IMR-90 (cell line): ENCODE results near the gene CPB1. TPM values are rescaled to one million over a fixed set of nuclear protein-coding genes. Genes with fewer than 3 reads are reported as not detected.
A peak's percentile ranks its signal among the peaks of the same experiment; 100 is the strongest.

Source experiments
- ATAC-seq: fragments of 200-7000 bp; cut with Tn5 transposase; 2 replicates; pipeline ENCODE4 v1.9.1; 2020; ENCODE audit warnings: low read depth, mild to moderate bottlenecking, moderate library complexity
- BruUV-seq: library from RNA; stranded (reverse); fragments of 400-500 nt; replicated peaks from 2 replicates; lab custom pipeline; 2021; lab: Mats Ljungman, UMichigan
- CTCF ChIA-PET: fragments of 300-600 bp; formaldehyde crosslinking; extraction: SDS; loops from one replicate; lab custom pipeline; 2021; ENCODE audit warnings: antibody characterized with exemption; lab: Yijun Ruan, JAX
- POLR2A ChIA-PET: fragments of 300-600 bp; sonication (Branson Sonifier 250); formaldehyde crosslinking; loops from one replicate; lab custom pipeline; 2022; ENCODE audit warnings: antibody characterized with exemption; ENCODE audit not compliant: unreplicated experiment; lab: Charles Lee
- DNase-seq: peaks from one replicate; pipeline ENCODE4 v3.0.0; 2013
- H2AFZ ChIP-seq: replicated peaks from 2 replicates; pipeline ENCODE3; 2013; ENCODE audit warnings: low read length, mild to moderate bottlenecking; ENCODE audit not compliant: poor library complexity
- H2AK5ac ChIP-seq: 2 replicates; pipeline ENCODE4 v1.6.1; 2013; ENCODE audit warnings: low read depth, low read length, inconsistent platforms
- H2AK9ac ChIP-seq: replicated peaks from 2 replicates; pipeline ENCODE3; 2013; ENCODE audit warnings: mild to moderate bottlenecking, low read depth, low read length, moderate library complexity; ENCODE audit not compliant: poor library complexity
- H2BK120ac ChIP-seq: 2 replicates; pipeline ENCODE4 v1.6.1; 2013; ENCODE audit warnings: low read depth, low read length, inconsistent platforms
- H2BK15ac ChIP-seq: 3 replicates; pipeline ENCODE4 v1.6.1; 2013; ENCODE audit warnings: low read depth, low read length, inconsistent platforms
- H2BK20ac ChIP-seq: 2 replicates; pipeline ENCODE4 v1.6.1; 2013; ENCODE audit warnings: low read depth, mild to moderate bottlenecking, inconsistent platforms, low read length, moderate library complexity
- H2BK5ac ChIP-seq: 2 replicates; pipeline ENCODE4 v1.6.1; 2013; ENCODE audit warnings: mild to moderate bottlenecking, low read depth, low read length, inconsistent platforms; ENCODE audit not compliant: poor library complexity, severe bottlenecking
- H3K14ac ChIP-seq: replicated peaks from 2 replicates; pipeline ENCODE4 v1.6.1; 2013; ENCODE audit warnings: low read depth, low read length, inconsistent platforms
- H3K18ac ChIP-seq: 2 replicates; pipeline ENCODE4 v1.6.1; 2013; ENCODE audit warnings: low read depth, low read length, control low read depth
- H3K23ac ChIP-seq: 2 replicates; pipeline ENCODE4 v1.6.1; 2013; ENCODE audit warnings: low read depth, low read length, inconsistent platforms
- H3K27ac ChIP-seq: 2 replicates; pipeline ENCODE4 v1.5.1; 2013; ENCODE audit warnings: mild to moderate bottlenecking, control low read depth, low read length; ENCODE audit not compliant: insufficient read depth
- H3K27me3 ChIP-seq: 2 replicates; pipeline ENCODE4 v1.6.1; 2013; ENCODE audit warnings: low read length; ENCODE audit not compliant: control insufficient read depth, insufficient read depth
- H3K36me3 ChIP-seq: 2 replicates; pipeline ENCODE4 v1.6.1; 2013; ENCODE audit warnings: low read length, mixed read lengths; ENCODE audit not compliant: control insufficient read depth, insufficient read depth
- H3K4ac ChIP-seq: 2 replicates; pipeline ENCODE4 v1.6.1; 2013; ENCODE audit warnings: low read depth, low read length, inconsistent platforms
- H3K4me1 ChIP-seq: 2 replicates; pipeline ENCODE4 v1.6.1; 2013; ENCODE audit warnings: low read length, mixed read lengths; ENCODE audit not compliant: control insufficient read depth, insufficient read depth
- H3K4me2 ChIP-seq: 2 replicates; pipeline ENCODE4 v1.6.1; 2013; ENCODE audit warnings: low read depth, mild to moderate bottlenecking, control low read depth, low read length, moderate library complexity
- H3K4me3 ChIP-seq: 2 replicates; pipeline ENCODE4 v1.5.1; 2013; ENCODE audit warnings: low read depth, mild to moderate bottlenecking, control low read depth, low read length, moderate library complexity; ENCODE audit not compliant: insufficient read depth
- H3K56ac ChIP-seq: 2 replicates; pipeline ENCODE4 v1.6.1; 2013; ENCODE audit warnings: low read length, inconsistent platforms; ENCODE audit not compliant: insufficient read depth; ENCODE audit errors: extremely low read depth
- H3K79me1 ChIP-seq, 2 experiments: 2 replicates each; pipeline ENCODE4 v1.6.1; 2013; ENCODE audit warnings: low read length in 2 of 2, inconsistent platforms in 1 of 2, low read depth in 1 of 2
- H3K9ac ChIP-seq: 2 replicates; pipeline ENCODE4 v1.6.1; 2013; ENCODE audit warnings: low read depth, low read length, control low read depth
- H3K9me1 ChIP-seq: 2 replicates; pipeline ENCODE4 v1.6.1; 2013; ENCODE audit warnings: low read length, inconsistent platforms; ENCODE audit not compliant: insufficient read depth
- H3K9me3 ChIP-seq: 2 replicates; pipeline ENCODE4 v1.6.1; 2013; ENCODE audit warnings: low read length; ENCODE audit not compliant: control insufficient read depth, insufficient read depth
- H4K20me1 ChIP-seq: 2 replicates; pipeline ENCODE4 v1.6.1; 2013; ENCODE audit warnings: low read length, inconsistent platforms; ENCODE audit not compliant: insufficient read depth
- H4K5ac ChIP-seq: 2 replicates; pipeline ENCODE4 v1.6.1; 2013; ENCODE audit warnings: mild to moderate bottlenecking, low read depth, low read length, control low read depth
- H4K8ac ChIP-seq, 2 experiments: 2 replicates each; pipeline ENCODE4 v1.6.1; 2013; ENCODE audit warnings: low read depth in 2 of 2, low read length in 2 of 2, control low read depth in 1 of 2, inconsistent platforms in 1 of 2
- H4K91ac ChIP-seq: 2 replicates; pipeline ENCODE4 v1.6.1; 2013; ENCODE audit warnings: low read depth, low read length, inconsistent platforms; ENCODE audit not compliant: insufficient read depth
- BHLHE40 ChIP-seq: fragments of 150-350 bp; IDR thresholded peaks from 2 replicates; pipeline ENCODE4 v1.6.1; 2016; ENCODE audit warnings: mild to moderate bottlenecking, low read depth, low read length
- CEBPB ChIP-seq: IDR thresholded peaks from 2 replicates; pipeline ENCODE4 v1.6.1; 2012; ENCODE audit warnings: low read depth, low read length, improper control_type of control experiment
- CHD1 ChIP-seq: IDR thresholded peaks from 2 replicates; pipeline ENCODE4 v1.6.1; 2012; ENCODE audit warnings: low read depth, low read length, improper control_type of control experiment
- FOS ChIP-seq: fragments of 150-350 bp; IDR thresholded peaks from 2 replicates; pipeline ENCODE4 v1.6.1; 2016; ENCODE audit warnings: low read depth, low read length
- MAFK ChIP-seq: IDR thresholded peaks from 2 replicates; pipeline ENCODE4 v1.6.1; 2012; ENCODE audit warnings: low read depth, low read length, improper control_type of control experiment
- MAZ ChIP-seq: IDR thresholded peaks from 2 replicates; pipeline ENCODE4 v1.6.1; 2012; ENCODE audit warnings: low read depth, mild to moderate bottlenecking, low read length, improper control_type of control experiment, moderate library complexity, borderline replicate concordance
- MXI1 ChIP-seq: IDR thresholded peaks from 2 replicates; pipeline ENCODE4 v1.6.1; 2012; ENCODE audit warnings: low read depth, mild to moderate bottlenecking, low read length, moderate library complexity, borderline replicate concordance
- NFE2L2 ChIP-seq: fragments of 150-350 bp; IDR thresholded peaks from 2 replicates; pipeline ENCODE4 v1.6.1; 2016; ENCODE audit warnings: low read depth, mild to moderate bottlenecking, low read length
- POLR2A ChIP-seq: IDR thresholded peaks from 2 replicates; pipeline ENCODE4 v1.6.1; 2012; ENCODE audit warnings: mild to moderate bottlenecking, low read depth, low read length
- RAD21 ChIP-seq: IDR thresholded peaks from 2 replicates; pipeline ENCODE4 v1.6.1; 2012; ENCODE audit warnings: low read length, improper control_type of control experiment
- RCOR1 ChIP-seq: IDR thresholded peaks from 2 replicates; pipeline ENCODE4 v1.6.1; 2012; ENCODE audit warnings: mild to moderate bottlenecking, low read length, improper control_type of control experiment; ENCODE audit not compliant: insufficient replicate concordance
- RFX5 ChIP-seq: IDR thresholded peaks from 2 replicates; pipeline ENCODE4 v1.8.0; 2012; ENCODE audit warnings: low read depth, mild to moderate bottlenecking, low read length, moderate library complexity
- WGBS, 2 experiments: methylation state at CpG; one replicate each; pipeline versions ENCODE4 v1.1.5 to v1.1.7; 2013; ENCODE audit warnings: missing lambda C conversion rate in 2 of 2; ENCODE audit not compliant: insufficient read length in 1 of 2; ENCODE audit errors: extremely low coverage in 2 of 2; 5-methylcytosine and 5-hydroxymethylcytosine counted together
- dilution Hi-C: fragments of 300-500 bp; cut with HindIII; formaldehyde crosslinking; loops from one replicate; pipeline ENCODE4 v1.14.3; 2018; ENCODE audit warnings: low sequenced_read_pairs; ENCODE audit not compliant: unreplicated experiment
- in situ Hi-C: fragments of 300-500 bp; cut with MboI; formaldehyde crosslinking; loops from 3 replicates; pipeline ENCODE4 v1.14.3; 2019; ENCODE audit warnings: low sequenced_read_pairs, inconsistent platforms, mixed read lengths
- intact Hi-C: fragments of 100-400 bp; cut with micrococcal nuclease; formaldehyde crosslinking; loops from 2 replicates; pipeline ENCODE4 v1.10.0; 2022
- polyA plus RNA-seq, 3 experiments: library from polyadenylated mRNA; depleted of rRNA; stranded (reverse); fragments of >200 nt; gene quantifications; 2 replicates each; pipeline ENCODE4 v1.2.3, GENCODE V29; 2012; ENCODE audit warnings: low replicate concordance in 1 of 3
- total RNA-seq: library from RNA; depleted of rRNA; stranded (reverse); fragments of >200 nt; gene quantifications from 2 replicates; pipeline ENCODE4 v1.2.3, GENCODE V29; 2012
- TF ChIP-seq, protein P1 (sequence below): fragments of 150-350 bp; IDR thresholded peaks from 2 replicates; pipeline ENCODE4 v1.6.1; 2017; ENCODE audit warnings: mild to moderate bottlenecking, antibody characterized with exemption, low read length, low read depth
- TF ChIP-seq, protein P2 (sequence below): conservative IDR thresholded peaks from 2 replicates; pipeline ENCODE4 v1.5.1; 2012; ENCODE audit warnings: mild to moderate bottlenecking, low read depth, low read length, improper control_type of control experiment

CPB1 gene
- total and polyA plus RNA-seq, 2 of the 4 experiments (the other 2 are of a cell fraction) = not detected

DNA sequence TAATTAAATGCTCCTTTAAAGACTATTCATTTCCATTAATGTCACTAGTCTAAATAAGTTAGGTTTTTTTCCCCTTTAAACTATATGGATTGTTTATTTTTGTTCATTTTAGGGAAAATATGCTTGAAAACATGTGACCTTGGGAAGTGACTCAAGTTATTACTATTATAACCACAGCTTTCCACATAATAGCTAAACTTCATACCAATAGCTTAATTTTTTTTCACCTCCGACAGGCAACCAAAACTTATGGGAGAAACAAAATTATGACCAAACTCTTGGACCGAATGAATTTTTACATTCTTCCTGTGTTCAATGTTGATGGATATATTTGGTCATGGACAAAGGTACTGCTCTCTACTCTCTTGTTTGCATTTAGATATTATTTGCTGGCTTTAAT lies 53.7 kb downstream of the CPB1 start:
- Histone ChIP-seq H4K5ac (no peak overlapping the region), H4K91ac (no peak overlapping the region), H3K79me1 (no peaks in the 10 kb centered on the region), H3K9me1 (no peaks in the 10 kb centered on the region), H2AK5ac (no peak overlapping the region), H2AK9ac (no peak overlapping the region), H3K4me2 (no peak overlapping the region; the same call in 1 of the 2 replicates), H3K27me3 (no peaks in the 10 kb centered on the region), H3K4me1 (peaks cover 1% of the 10 kb centered on the region; the same call in 1 of the 2 replicates), H3K4ac (no peak overlapping the region), H3K23ac (no peak overlapping the region), H3K18ac (no peak overlapping the region), H4K8ac (no peak overlapping the region), H2BK20ac (no peak overlapping the region), H3K56ac (no peak overlapping the region), H3K4me3 (no peak overlapping the region), H2BK120ac (no peak overlapping the region), H4K20me1 (no peaks in the 10 kb centered on the region), H3K9me3 (no peaks in the 10 kb centered on the region), H3K14ac (no peak overlapping the region), H2AFZ (no peak overlapping the region), H2BK15ac (no peak overlapping the region), H3K36me3 (no peaks in the 10 kb centered on the region), H3K27ac (no peak overlapping the region), H3K9ac (no peak overlapping the region), H2BK5ac (no peak overlapping the region)
- POLR2A ChIA-PET = no interaction called here
- DNase-seq (peak; percentile 37), ATAC-seq (peak; percentile 40; the same call in 1 of the 2 replicates)
- in situ Hi-C loops (no loop called here), dilution Hi-C loops (no loop called here), intact Hi-C loops (no loop called here)
- no CpG with 5 or more reads among the region's 2 CpGs for WGBS, 2 experiments
- BruUV-seq = no TSS peak
- CTCF ChIA-PET = interaction anchor here (0.6 to 1.1 kb wide), 2 partner anchors 8 to 17 kb away, joined by 3 read pairs; no protein-coding TSS in a partner anchor
- TF ChIP-seq MAZ (no peak), POLR2A (no peak), RFX5 (no peak), CHD1 (no peak), RAD21 (no peak), RCOR1 (no peak), NFE2L2 (no peak), BHLHE40 (no peak), CEBPB (no peak), MAFK (no peak), FOS (no peak), MXI1 (no peak)
- TF ChIP-seq, protein P1, sequence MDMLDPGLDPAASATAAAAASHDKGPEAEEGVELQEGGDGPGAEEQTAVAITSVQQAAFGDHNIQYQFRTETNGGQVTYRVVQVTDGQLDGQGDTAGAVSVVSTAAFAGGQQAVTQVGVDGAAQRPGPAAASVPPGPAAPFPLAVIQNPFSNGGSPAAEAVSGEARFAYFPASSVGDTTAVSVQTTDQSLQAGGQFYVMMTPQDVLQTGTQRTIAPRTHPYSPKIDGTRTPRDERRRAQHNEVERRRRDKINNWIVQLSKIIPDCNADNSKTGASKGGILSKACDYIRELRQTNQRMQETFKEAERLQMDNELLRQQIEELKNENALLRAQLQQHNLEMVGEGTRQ = no peak
- TF ChIP-seq, protein P2, sequence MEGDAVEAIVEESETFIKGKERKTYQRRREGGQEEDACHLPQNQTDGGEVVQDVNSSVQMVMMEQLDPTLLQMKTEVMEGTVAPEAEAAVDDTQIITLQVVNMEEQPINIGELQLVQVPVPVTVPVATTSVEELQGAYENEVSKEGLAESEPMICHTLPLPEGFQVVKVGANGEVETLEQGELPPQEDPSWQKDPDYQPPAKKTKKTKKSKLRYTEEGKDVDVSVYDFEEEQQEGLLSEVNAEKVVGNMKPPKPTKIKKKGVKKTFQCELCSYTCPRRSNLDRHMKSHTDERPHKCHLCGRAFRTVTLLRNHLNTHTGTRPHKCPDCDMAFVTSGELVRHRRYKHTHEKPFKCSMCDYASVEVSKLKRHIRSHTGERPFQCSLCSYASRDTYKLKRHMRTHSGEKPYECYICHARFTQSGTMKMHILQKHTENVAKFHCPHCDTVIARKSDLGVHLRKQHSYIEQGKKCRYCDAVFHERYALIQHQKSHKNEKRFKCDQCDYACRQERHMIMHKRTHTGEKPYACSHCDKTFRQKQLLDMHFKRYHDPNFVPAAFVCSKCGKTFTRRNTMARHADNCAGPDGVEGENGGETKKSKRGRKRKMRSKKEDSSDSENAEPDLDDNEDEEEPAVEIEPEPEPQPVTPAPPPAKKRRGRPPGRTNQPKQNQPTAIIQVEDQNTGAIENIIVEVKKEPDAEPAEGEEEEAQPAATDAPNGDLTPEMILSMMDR = no peak
